ENCODE data around the gene SLC9A9.

DNA sequence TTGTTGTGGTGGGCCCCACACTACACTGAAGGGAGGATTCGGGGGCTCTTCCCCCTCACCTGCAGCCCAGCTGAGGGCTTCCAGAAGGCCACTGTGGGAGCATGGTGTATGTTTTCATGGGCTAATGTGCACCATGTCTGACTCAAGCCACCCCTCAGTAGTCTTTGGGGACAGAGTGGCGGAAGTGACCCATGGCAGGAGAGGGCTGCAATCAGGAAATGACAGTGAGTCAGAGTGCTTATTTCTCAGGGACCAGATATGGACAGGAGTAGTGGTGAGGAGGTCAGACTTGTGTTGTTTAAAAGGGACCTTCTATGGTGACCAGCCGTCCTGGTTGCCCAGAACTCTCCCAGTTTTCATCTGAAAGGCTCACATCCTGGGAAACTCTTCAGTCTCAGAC is 32.8 kb upstream of the SLC9A9 start:
- TF ChIP-seq, protein P1, sequence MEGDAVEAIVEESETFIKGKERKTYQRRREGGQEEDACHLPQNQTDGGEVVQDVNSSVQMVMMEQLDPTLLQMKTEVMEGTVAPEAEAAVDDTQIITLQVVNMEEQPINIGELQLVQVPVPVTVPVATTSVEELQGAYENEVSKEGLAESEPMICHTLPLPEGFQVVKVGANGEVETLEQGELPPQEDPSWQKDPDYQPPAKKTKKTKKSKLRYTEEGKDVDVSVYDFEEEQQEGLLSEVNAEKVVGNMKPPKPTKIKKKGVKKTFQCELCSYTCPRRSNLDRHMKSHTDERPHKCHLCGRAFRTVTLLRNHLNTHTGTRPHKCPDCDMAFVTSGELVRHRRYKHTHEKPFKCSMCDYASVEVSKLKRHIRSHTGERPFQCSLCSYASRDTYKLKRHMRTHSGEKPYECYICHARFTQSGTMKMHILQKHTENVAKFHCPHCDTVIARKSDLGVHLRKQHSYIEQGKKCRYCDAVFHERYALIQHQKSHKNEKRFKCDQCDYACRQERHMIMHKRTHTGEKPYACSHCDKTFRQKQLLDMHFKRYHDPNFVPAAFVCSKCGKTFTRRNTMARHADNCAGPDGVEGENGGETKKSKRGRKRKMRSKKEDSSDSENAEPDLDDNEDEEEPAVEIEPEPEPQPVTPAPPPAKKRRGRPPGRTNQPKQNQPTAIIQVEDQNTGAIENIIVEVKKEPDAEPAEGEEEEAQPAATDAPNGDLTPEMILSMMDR (IDR thresholded peaks at IDR 0.05), result no peak
- no peak for TF ChIP-seq POLR2A (IDR thresholded peaks at IDR 0.05; ENCODE audit: low read depth)

Measured in esophagus muscularis mucosa (tissue), 3 donors.